AG10803 (cell line): ENCODE data around the gene SLC35A4.
"Not testable (repeated sequence)": the region's sequence is repeated elsewhere in the genome, so short reads cannot be mapped to it uniquely, and the experiment has no call there.

ENCODE experiments used
- DNase-seq: peaks from one replicate; pipeline ENCODE4 v3.0.0; 2010; ENCODE audit warnings: low read depth
- H3K4me3 ChIP-seq: 2 replicates; pipeline ENCODE4 v1.5.1; 2011; ENCODE audit warnings: mild to moderate bottlenecking, low read length, control low read depth
- TF ChIP-seq, protein P1 (sequence below): conservative IDR thresholded peaks from 2 replicates; pipeline ENCODE4 v1.5.1; 2011; ENCODE audit warnings: mild to moderate bottlenecking, low read length, control low read depth, inconsistent platforms

The SLC35A4 gene

GRCh38 chr5:140573683-140574082 lies 9.1 kb downstream of the SLC35A4 start:
- H3K4me3 ChIP-seq, result no peak overlapping the region
- no peak for DNase-seq
- TF ChIP-seq, protein P1, sequence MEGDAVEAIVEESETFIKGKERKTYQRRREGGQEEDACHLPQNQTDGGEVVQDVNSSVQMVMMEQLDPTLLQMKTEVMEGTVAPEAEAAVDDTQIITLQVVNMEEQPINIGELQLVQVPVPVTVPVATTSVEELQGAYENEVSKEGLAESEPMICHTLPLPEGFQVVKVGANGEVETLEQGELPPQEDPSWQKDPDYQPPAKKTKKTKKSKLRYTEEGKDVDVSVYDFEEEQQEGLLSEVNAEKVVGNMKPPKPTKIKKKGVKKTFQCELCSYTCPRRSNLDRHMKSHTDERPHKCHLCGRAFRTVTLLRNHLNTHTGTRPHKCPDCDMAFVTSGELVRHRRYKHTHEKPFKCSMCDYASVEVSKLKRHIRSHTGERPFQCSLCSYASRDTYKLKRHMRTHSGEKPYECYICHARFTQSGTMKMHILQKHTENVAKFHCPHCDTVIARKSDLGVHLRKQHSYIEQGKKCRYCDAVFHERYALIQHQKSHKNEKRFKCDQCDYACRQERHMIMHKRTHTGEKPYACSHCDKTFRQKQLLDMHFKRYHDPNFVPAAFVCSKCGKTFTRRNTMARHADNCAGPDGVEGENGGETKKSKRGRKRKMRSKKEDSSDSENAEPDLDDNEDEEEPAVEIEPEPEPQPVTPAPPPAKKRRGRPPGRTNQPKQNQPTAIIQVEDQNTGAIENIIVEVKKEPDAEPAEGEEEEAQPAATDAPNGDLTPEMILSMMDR, result no peak

- no peak for DNase-seq
- no peak overlapping the region for H3K4me3 ChIP-seq
- TF ChIP-seq, protein P1, result no peak
Observed at GRCh38 chr5:140574165-140574564, 9.5 kb downstream of the SLC35A4 start.

- TF ChIP-seq, protein P1, result peak; percentile 64
- H3K4me3 ChIP-seq, result no peak overlapping the region
- peak; percentile 56 for DNase-seq
Observed at GRCh38 chr5:140575309-140575708, 10.7 kb downstream of the SLC35A4 start.

DNA sequence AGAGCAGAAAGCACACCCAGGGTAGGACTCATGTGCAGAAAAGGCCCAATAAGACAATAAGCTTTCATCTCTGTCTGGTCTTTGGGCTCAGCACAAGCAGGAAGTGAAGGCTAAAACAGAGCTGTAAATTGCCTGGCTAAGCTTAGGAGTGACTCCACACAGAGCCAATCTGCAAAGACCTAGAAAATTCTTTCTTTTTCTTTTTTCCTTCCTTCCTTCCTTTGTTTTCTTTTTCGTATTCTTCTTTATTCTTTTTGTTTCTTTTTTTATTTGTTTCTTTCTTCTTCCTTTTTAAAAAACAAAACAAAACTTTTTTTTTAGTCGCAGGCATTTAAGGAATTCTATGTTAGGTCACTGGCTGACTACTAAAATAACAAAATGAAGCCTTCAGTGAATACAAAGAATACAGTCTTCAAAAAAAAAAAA lies 12.2 kb downstream of the SLC35A4 start:
- no peak for DNase-seq
- TF ChIP-seq, protein P1, result no peak
- H3K4me3 ChIP-seq, result no peak overlapping the region

- not testable (repeated sequence) for H3K4me3 ChIP-seq, DNase-seq
Observed at GRCh38 chr5:140579188-140579747, 14.6 kb downstream of the SLC35A4 start.

GRCh38 chr5:140587495-140587894 lies 22.9 kb downstream of the SLC35A4 start:
- peak; percentile 52 for DNase-seq
- no peak overlapping the region for H3K4me3 ChIP-seq
- TF ChIP-seq, protein P1, result no peak

- TF ChIP-seq, protein P1, result no peak
- peak; percentile 66 for DNase-seq
- H3K4me3 ChIP-seq, result no peak overlapping the region
Observed at GRCh38 chr5:140588311-140589070, 23.9 kb downstream of the SLC35A4 start.
